Measurements from ENCODE around the gene ANKRD39. TPM values are rescaled to one million over a fixed set of nuclear protein-coding genes. Genes with fewer than 3 reads are reported as not detected.

The ANKRD39 gene
- total RNA-seq, 6 experiments from 2014 or later: 6.0 to 16.3 (median 9.7) TPM

- Histone ChIP-seq H3K36me3 (no peaks in the 10 kb centered on the region), H3K27me3 (no peaks in the 10 kb centered on the region), H3K4me1 (no peaks in the 10 kb centered on the region), H3K27ac (no peak overlapping the region), H3K4me3 (no peak overlapping the region), H3K9me3 (no peaks in the 10 kb centered on the region)
- no peak for TF ChIP-seq CTCF (IDR thresholded peaks at IDR 0.05)
- no peak for TF ChIP-seq POLR2A (IDR thresholded peaks at IDR 0.05)
- 85% methylated on average over 9 of the region's 10 CpGs for WGBS (ENCODE audit: insufficient coverage, low coverage, low lambda C conversion rate, missing lambda C conversion rate)
- ATAC-seq: no peak
- intact Hi-C loops (cut with DNase I): no loop called here
- no peak for DNase-seq
Measured at GRCh38 chr2:96900237-96900636, 42.4 kb upstream of the ANKRD39 start.

GRCh38 chr2:96899413-96899741 is 41.6 kb upstream of the ANKRD39 start:
- H3K9me3 ChIP-seq: no peaks in the 10 kb centered on the region
- 60% methylated on average over 1 of the region's 4 CpGs for WGBS (ENCODE audit: insufficient coverage, low coverage, low lambda C conversion rate, missing lambda C conversion rate)
- no peaks in the 10 kb centered on the region for H3K36me3 ChIP-seq
- DNase-seq (no peak), ATAC-seq (no peak)
- no peaks in the 10 kb centered on the region for H3K27me3 ChIP-seq
- intact Hi-C loops (cut with DNase I): no loop called here
- TF ChIP-seq POLR2A (IDR thresholded peaks at IDR 0.05) (no peak), CTCF (IDR thresholded peaks at IDR 0.05) (no peak)
- H3K4me1 ChIP-seq: no peaks in the 10 kb centered on the region
- H3K27ac ChIP-seq: no peak overlapping the region
- no peak overlapping the region for H3K4me3 ChIP-seq

GRCh38 chr2:96898641-96899412 is 41.0 kb upstream of the ANKRD39 start:
- H3K27me3 ChIP-seq: no peaks in the 10 kb centered on the region
- no peaks in the 10 kb centered on the region for H3K9me3 ChIP-seq
- DNase-seq: no peak
- no peak overlapping the region for H3K27ac ChIP-seq
- WGBS (ENCODE audit: insufficient coverage, low coverage, low lambda C conversion rate, missing lambda C conversion rate): 80% methylated on average over 4 of the region's 11 CpGs
- no peak for ATAC-seq
- no peaks in the 10 kb centered on the region for H3K4me1 ChIP-seq
- H3K36me3 ChIP-seq: no peaks in the 10 kb centered on the region
- H3K4me3 ChIP-seq: no peak overlapping the region
- no peak for TF ChIP-seq POLR2A (IDR thresholded peaks at IDR 0.05)
- no peak for TF ChIP-seq CTCF (IDR thresholded peaks at IDR 0.05)
- intact Hi-C loops (cut with DNase I): no loop called here

- no peaks in the 10 kb centered on the region for H3K36me3 ChIP-seq
- no peak overlapping the region for H3K4me3 ChIP-seq
- ATAC-seq (no peak), DNase-seq (no peak)
- intact Hi-C loops (cut with DNase I): no loop called here
- no peak for TF ChIP-seq POLR2A (IDR thresholded peaks at IDR 0.05)
- TF ChIP-seq CTCF (IDR thresholded peaks at IDR 0.05): no peak
- H3K9me3 ChIP-seq: no peaks in the 10 kb centered on the region
- H3K27ac ChIP-seq: no peak overlapping the region
- no peaks in the 10 kb centered on the region for H3K4me1 ChIP-seq
- WGBS (ENCODE audit: insufficient coverage, low coverage, low lambda C conversion rate, missing lambda C conversion rate): no CpG with 5 or more reads among the region's 8 CpGs
- no peaks in the 10 kb centered on the region for H3K27me3 ChIP-seq
Measured at GRCh38 chr2:96898135-96898505, 40.3 kb upstream of the ANKRD39 start.

All from right lobe of liver (tissue), 6 donors.